Astrocyte (in vitro differentiated cells and primary cell): ENCODE results near the gene F5. TPM values are rescaled to one million over a fixed set of nuclear protein-coding genes. Genes with fewer than 3 reads are reported as not detected.
"Not testable (repeated sequence)": the region's sequence is repeated elsewhere in the genome, so short reads cannot be mapped to it uniquely, and the experiment has no call there.

Experiments used
- DNase-seq: peaks from one replicate; pipeline ENCODE4 v3.0.0-alpha.2; 2010; ENCODE audit warnings: low read depth
- FAIRE-seq: peaks from 2 replicates; lab custom pipeline; 2011; peaks lifted over from hg19 to GRCh38; lab: Jason Lieb, UNC
- H2AFZ ChIP-seq: 2 replicates; pipeline ENCODE4 v1.6.0; 2012; ENCODE audit warnings: low read depth, low read length, inconsistent platforms
- H3K27ac ChIP-seq: 2 replicates; pipeline ENCODE4 v1.5.1; 2011; ENCODE audit warnings: low read depth, low read length, inconsistent platforms
- H3K27me3 ChIP-seq: 2 replicates; pipeline ENCODE4 v1.6.0; 2011; ENCODE audit warnings: low read length, inconsistent platforms; ENCODE audit not compliant: insufficient read depth
- H3K36me3 ChIP-seq: 2 replicates; pipeline ENCODE4 v1.5.1; 2011; ENCODE audit warnings: low read length, inconsistent platforms; ENCODE audit not compliant: insufficient read depth
- H3K4me1 ChIP-seq: 2 replicates; pipeline ENCODE4 v1.5.1; 2011; ENCODE audit warnings: low read length, inconsistent platforms; ENCODE audit not compliant: insufficient read depth
- H3K4me2 ChIP-seq: 2 replicates; pipeline ENCODE4 v1.6.0; 2012; ENCODE audit warnings: low read length, inconsistent platforms
- H3K4me3 ChIP-seq: 2 replicates; pipeline ENCODE4 v1.5.1; 2011; ENCODE audit warnings: low read depth, mild to moderate bottlenecking, low read length, inconsistent platforms; ENCODE audit not compliant: insufficient read depth
- H3K79me2 ChIP-seq: 2 replicates; pipeline ENCODE4 v1.6.0; 2012; ENCODE audit warnings: mild to moderate bottlenecking, low read length, inconsistent platforms; ENCODE audit not compliant: insufficient read depth
- H3K9ac ChIP-seq: 2 replicates; pipeline ENCODE4 v1.6.0; 2012; ENCODE audit warnings: mild to moderate bottlenecking, low read length, inconsistent platforms
- H3K9me3 ChIP-seq: 2 replicates; pipeline ENCODE4 v1.5.1; 2012; ENCODE audit warnings: low read depth, mild to moderate bottlenecking, low read length, inconsistent platforms; ENCODE audit not compliant: insufficient read depth
- H4K20me1 ChIP-seq: 2 replicates; pipeline ENCODE4 v1.6.0; 2012; ENCODE audit warnings: low read length, inconsistent platforms; ENCODE audit not compliant: insufficient read depth
- H3K27ac Mint-ChIP-seq: one replicate; pipeline ENCODE4 v1.8.0; 2021; ENCODE audit warnings: mild to moderate bottlenecking, mixed read lengths; ENCODE audit not compliant: unreplicated experiment
- H3K27me3 Mint-ChIP-seq: one replicate; pipeline ENCODE4 v1.8.0; 2021; ENCODE audit warnings: low read depth, mixed read lengths; ENCODE audit not compliant: unreplicated experiment
- H3K36me3 Mint-ChIP-seq: one replicate; pipeline ENCODE4 v1.8.0; 2021; ENCODE audit warnings: low read depth, mixed read lengths; ENCODE audit not compliant: unreplicated experiment
- H3K4me1 Mint-ChIP-seq: one replicate; pipeline ENCODE4 v1.8.0; 2021; ENCODE audit warnings: low read depth, mixed read lengths; ENCODE audit not compliant: unreplicated experiment
- H3K4me3 Mint-ChIP-seq: one replicate; pipeline ENCODE4 v1.8.0; 2021; ENCODE audit warnings: mild to moderate bottlenecking, moderate library complexity, mixed read lengths; ENCODE audit not compliant: unreplicated experiment
- H3K9me3 Mint-ChIP-seq: one replicate; pipeline ENCODE4 v1.8.0; 2021; ENCODE audit warnings: mild to moderate bottlenecking, mixed read lengths; ENCODE audit not compliant: unreplicated experiment
- CTCF ChIP-seq: IDR thresholded peaks from 2 replicates; pipeline ENCODE4 v1.5.1; 2011; ENCODE audit warnings: low read depth, mild to moderate bottlenecking, inconsistent platforms, low read length, moderate library complexity; ENCODE audit not compliant: insufficient read depth
- EZH2 ChIP-seq: IDR thresholded peaks from 2 replicates; pipeline ENCODE4 v1.6.1; 2012; ENCODE audit warnings: mild to moderate bottlenecking, low read length, inconsistent platforms; ENCODE audit not compliant: insufficient read depth
- total RNA-seq: library from RNA; stranded (reverse); gene quantifications from 2 replicates; pipeline ENCODE4 v1.2.1, GENCODE V29; 2021

The F5 gene
- total RNA-seq, 1 donor from 2014 or later, result 0.18 TPM

- H3K9me3 ChIP-seq, result no peaks in the 10 kb centered on the region
- Mint-ChIP-seq H3K36me3 (no peaks in the 10 kb centered on the region), H3K27me3 (no peaks in the 10 kb centered on the region), H3K27ac (no peak overlapping the region), H3K4me1 (no peaks in the 10 kb centered on the region), H3K4me3 (no peak overlapping the region), H3K9me3 (no peaks in the 10 kb centered on the region)
- no peaks in the 10 kb centered on the region for H3K36me3 ChIP-seq
- no peak overlapping the region for H3K4me3 ChIP-seq
- no peak overlapping the region for H3K9ac ChIP-seq
- no peak overlapping the region for H3K4me2 ChIP-seq
- no peak for DNase-seq
- H3K4me1 ChIP-seq, result no peaks in the 10 kb centered on the region
- FAIRE-seq, result no peak
- no peak for TF ChIP-seq EZH2
- TF ChIP-seq CTCF, result no peak
- peaks cover 2% of the 10 kb centered on the region for H3K27me3 ChIP-seq
- H4K20me1 ChIP-seq, result no peaks in the 10 kb centered on the region
- H2AFZ ChIP-seq, result no peak overlapping the region
- H3K27ac ChIP-seq, result no peak overlapping the region
- H3K79me2 ChIP-seq, result no peaks in the 10 kb centered on the region
Measured at GRCh38 chr1:169508432-169509338, 77.6 kb downstream of the F5 start.

- H2AFZ ChIP-seq, result no peak overlapping the region
- DNase-seq (no peak), FAIRE-seq (no peak)
- no peaks in the 10 kb centered on the region for H3K9me3 Mint-ChIP-seq
- TF ChIP-seq CTCF (no peak), EZH2 (no peak)
- no peaks in the 10 kb centered on the region for H3K4me1 Mint-ChIP-seq
- H3K79me2 ChIP-seq, result no peaks in the 10 kb centered on the region
- H3K27ac ChIP-seq, result no peak overlapping the region
- H4K20me1 ChIP-seq, result no peaks in the 10 kb centered on the region
- no peak overlapping the region for H3K4me2 ChIP-seq
- H3K4me1 ChIP-seq, result no peaks in the 10 kb centered on the region
- H3K27me3 ChIP-seq, result peaks cover 2% of the 10 kb centered on the region
- no peaks in the 10 kb centered on the region for H3K9me3 ChIP-seq
- H3K9ac ChIP-seq, result no peak overlapping the region
- no peaks in the 10 kb centered on the region for H3K36me3 ChIP-seq
- H3K4me3 ChIP-seq, result no peak overlapping the region
- no peak overlapping the region for H3K4me3 Mint-ChIP-seq
- H3K27me3 Mint-ChIP-seq, result no peaks in the 10 kb centered on the region
- H3K27ac Mint-ChIP-seq, result no peak overlapping the region
- no peaks in the 10 kb centered on the region for H3K36me3 Mint-ChIP-seq
Measured at GRCh38 chr1:169507413-169507812, 78.9 kb downstream of the F5 start.

GRCh38 chr1:169503601-169504000 is 82.7 kb downstream of the F5 start:
- H3K4me3 Mint-ChIP-seq, H3K9me3 Mint-ChIP-seq, H3K36me3 Mint-ChIP-seq, H3K36me3 ChIP-seq, H4K20me1 ChIP-seq, H3K79me2 ChIP-seq, H3K27me3 Mint-ChIP-seq, H3K9ac ChIP-seq, H3K4me1 Mint-ChIP-seq, DNase-seq, H3K9me3 ChIP-seq, H3K27ac Mint-ChIP-seq, H3K4me1 ChIP-seq, H3K27ac ChIP-seq, FAIRE-seq, H3K27me3 ChIP-seq, H2AFZ ChIP-seq, H3K4me2 ChIP-seq, H3K4me3 ChIP-seq: not testable (repeated sequence)
